ENCODE measurements around the gene E2F2. TPM values are rescaled to one million over a fixed set of nuclear protein-coding genes. Genes with fewer than 3 reads are reported as not detected.

E2F2 gene
- total and polyA plus RNA-seq, 2 of the 13 experiments (the other 11 are each of a cell fraction or from before 2014, with no cell fraction given) = 0.65 to 6.6 TPM

- no peak for TF ChIP-seq ARID4A (CRISPR knock-in tag; IDR thresholded peaks at IDR 0.05; ENCODE audit: borderline replicate concordance)
- no peak for TF ChIP-seq ADNP (CRISPR knock-in tag; IDR thresholded peaks at IDR 0.05)
- no peak for TF ChIP-seq CTCF (CRISPR knock-in tag; IDR thresholded peaks at IDR 0.05)
- no peak; the same call in 1 of the 2 replicates for TF ChIP-seq RARA (CRISPR knock-in tag; IDR thresholded peaks at IDR 0.05)
- TF ChIP-seq SRF (IDR thresholded peaks at IDR 0.05; ENCODE audit: low read depth, low read length) = no peak
- peak; percentile 67 for TF ChIP-seq TEAD3 (CRISPR knock-in tag; optimal IDR thresholded peaks at IDR 0.05; ENCODE audit: borderline replicate concordance)
- no peak for TF ChIP-seq ZNF441 (CRISPR knock-in tag; IDR thresholded peaks at IDR 0.05; ENCODE audit: borderline replicate concordance)
- peak; percentile 53 for TF ChIP-seq MAX (IDR thresholded peaks at IDR 0.05)
- TF ChIP-seq CAMTA2 (CRISPR knock-in tag; IDR thresholded peaks at IDR 0.05; ENCODE audit: borderline replicate concordance) = no peak
- no peak for TF ChIP-seq HNRNPLL (IDR thresholded peaks at IDR 0.05; ENCODE audit: low read depth, low read length, poor library complexity, severe bottlenecking)
- 0 out of 2 replicates have a peak, but pooled peaks have one; percentile 50 for TF ChIP-seq BORCS8-MEF2B (CRISPR knock-in tag; IDR thresholded peaks at IDR 0.05)
- TF ChIP-seq DMAP1 (CRISPR knock-in tag; IDR thresholded peaks at IDR 0.05) = 0 out of 2 replicates have a peak, but pooled peaks have one; percentile 22
- no peak for TF ChIP-seq ZNF329 (CRISPR knock-in tag; IDR thresholded peaks at IDR 0.05; ENCODE audit: low read depth)
- TF ChIP-seq POLR2A (IDR thresholded peaks at IDR 0.05; ENCODE audit: insufficient read depth in 1 of 2, low read depth in 2 of 2, low read length in 2 of 2) = peak in 1 of 2 experiments; percentile 50; a peak in 2 of 4 replicates
- TF ChIP-seq KDM2A (CRISPR knock-in tag; IDR thresholded peaks at IDR 0.05; ENCODE audit: borderline replicate concordance, low read depth) = 0 out of 2 replicates have a peak, but pooled peaks have one; percentile 29
- TF ChIP-seq SMC3 (IDR thresholded peaks at IDR 0.05; ENCODE audit: low read length) = no peak
- no peak for TF ChIP-seq ZNF772 (CRISPR knock-in tag; IDR thresholded peaks at IDR 0.05)
- no peak for TF ChIP-seq THAP9 (CRISPR knock-in tag; IDR thresholded peaks at IDR 0.05; ENCODE audit: borderline replicate concordance)
- no peak for TF ChIP-seq RAD21 (CRISPR knock-in tag; IDR thresholded peaks at IDR 0.05)
- TF ChIP-seq SP5 (CRISPR knock-in tag; IDR thresholded peaks at IDR 0.05; ENCODE audit: borderline replicate concordance, low read depth) = no peak
- no peak for TF ChIP-seq SMAD9 (CRISPR knock-in tag; IDR thresholded peaks at IDR 0.05)
- no peak for TF ChIP-seq PHB2 (IDR thresholded peaks at IDR 0.05; ENCODE audit: partially characterized antibody)
Observed at GRCh38 chr1:23555986-23556634, 25.1 kb upstream of the E2F2 start (continued).

Data from HepG2 (cell line).